ENCODE measurements around the gene LRCOL1.

Gene LRCOL1

DNA sequence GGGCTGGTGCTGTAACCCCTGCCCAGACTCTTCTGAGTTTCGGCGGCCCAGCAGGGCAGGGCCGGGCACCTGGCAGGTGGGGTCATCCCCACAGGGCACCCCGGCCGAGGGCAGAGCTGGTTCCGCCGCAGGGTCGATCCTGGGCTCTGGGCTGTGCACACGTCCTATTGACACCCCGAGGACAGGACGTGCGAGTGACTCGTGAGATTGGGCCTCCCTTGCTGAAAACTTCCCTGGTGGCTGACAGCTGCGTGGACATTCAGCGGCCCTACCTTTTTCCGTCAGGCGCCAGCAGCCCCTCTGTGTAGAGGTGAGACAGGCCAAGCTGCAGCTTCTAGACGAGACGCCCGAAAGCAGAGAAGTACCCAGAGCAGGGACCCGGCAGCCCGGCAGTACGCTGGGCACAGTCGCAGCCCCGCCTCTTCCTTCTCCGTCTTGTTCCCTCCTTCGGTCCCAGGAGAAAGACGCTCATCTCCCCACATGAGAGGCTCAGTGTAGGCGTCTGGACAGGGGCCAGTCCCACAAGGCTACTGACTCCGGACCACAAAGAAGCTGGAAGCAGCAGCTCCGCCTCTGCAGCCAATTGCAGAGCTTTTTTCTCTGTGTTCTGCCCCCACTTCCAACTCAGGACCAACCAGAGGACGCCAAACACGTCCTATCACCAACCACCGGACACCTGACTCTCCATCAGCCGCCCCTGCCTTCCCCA lies at the start of gene LRCOL1:
LRCOL1 (minus strand) TSS at position 532 of the 709 bp plus-strand sequence. CDS start 4,331 bp downstream, outside the sequence.
- no peak for DNase-seq (ENCODE audit: low read depth)

DNA sequence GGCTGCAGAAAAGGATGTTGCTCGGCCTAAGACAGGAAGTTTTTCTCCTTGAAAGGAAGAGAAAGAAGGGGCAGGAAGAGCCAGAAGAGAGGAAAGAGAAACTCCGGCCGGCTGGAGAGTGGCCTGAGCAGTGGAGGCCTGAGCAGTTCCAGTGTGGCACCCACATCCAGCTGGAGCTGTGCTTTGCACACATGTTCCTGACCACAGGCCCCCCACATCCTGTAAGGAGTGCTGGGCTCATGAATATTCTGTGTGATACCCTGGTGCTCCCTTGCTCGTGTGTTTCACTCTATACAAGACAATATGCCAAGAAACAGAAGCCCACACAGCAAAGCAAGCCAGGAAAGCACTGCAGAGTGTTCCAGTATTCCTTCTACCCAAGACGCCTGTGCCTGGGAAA lies 49.7 kb upstream of the LRCOL1 start:
- no peak for DNase-seq (ENCODE audit: low read depth)

DNA sequence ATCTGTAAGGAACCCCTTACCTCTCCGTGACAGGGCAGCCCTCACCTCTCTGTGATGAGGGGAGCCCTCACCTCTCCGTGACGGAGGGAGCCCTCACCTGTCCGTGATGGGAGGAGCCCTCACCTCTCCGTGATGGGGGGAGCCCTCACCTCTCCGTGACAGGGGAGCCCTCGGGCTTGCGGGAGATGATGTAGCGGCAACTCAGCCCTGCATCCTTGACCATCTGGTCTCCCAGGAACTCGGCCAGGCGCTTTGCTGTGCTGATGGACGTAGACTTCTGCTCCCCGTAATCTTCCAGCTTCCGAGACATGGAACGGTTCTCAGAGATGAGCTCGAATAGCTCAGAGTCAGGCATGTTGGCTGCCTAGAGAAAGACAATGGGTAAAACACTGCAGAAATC lies 48.8 kb upstream of the LRCOL1 start:
- no peak for DNase-seq (ENCODE audit: low read depth)

DNA sequence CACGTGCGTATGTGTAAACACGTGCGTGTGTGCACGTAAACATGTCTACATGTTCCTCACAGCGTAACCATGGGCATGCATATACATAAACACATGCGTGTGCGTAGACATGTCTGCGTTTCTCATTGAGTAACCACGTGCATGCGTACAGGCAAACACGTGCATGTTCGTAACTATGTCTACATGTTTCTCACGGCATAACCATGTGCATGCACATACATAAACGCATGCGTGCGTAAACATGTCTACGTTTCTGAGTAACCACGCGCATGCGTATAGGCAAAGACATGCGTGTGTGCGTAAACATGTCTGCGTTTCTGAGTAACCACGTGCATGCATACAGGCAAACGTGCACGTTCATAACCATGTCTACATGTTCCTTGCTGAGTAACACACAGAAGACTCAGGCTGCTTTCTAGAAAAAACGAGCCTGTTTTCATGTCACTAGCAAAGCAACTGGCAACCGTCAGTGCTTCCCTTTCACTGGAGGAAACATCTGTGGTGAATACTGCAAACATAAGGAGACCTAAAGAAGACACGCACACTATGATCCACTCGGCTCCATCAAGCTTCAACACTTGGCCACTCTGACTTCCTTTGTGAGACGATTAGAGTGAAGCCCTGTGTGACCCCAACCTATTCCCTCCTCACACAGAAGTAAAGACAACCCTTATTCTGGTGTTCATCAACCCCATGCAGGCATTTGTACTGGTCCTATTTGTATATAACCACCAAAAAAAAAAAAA lies 47.9 kb upstream of the LRCOL1 start:
- no peak for DNase-seq (ENCODE audit: low read depth)

DNA sequence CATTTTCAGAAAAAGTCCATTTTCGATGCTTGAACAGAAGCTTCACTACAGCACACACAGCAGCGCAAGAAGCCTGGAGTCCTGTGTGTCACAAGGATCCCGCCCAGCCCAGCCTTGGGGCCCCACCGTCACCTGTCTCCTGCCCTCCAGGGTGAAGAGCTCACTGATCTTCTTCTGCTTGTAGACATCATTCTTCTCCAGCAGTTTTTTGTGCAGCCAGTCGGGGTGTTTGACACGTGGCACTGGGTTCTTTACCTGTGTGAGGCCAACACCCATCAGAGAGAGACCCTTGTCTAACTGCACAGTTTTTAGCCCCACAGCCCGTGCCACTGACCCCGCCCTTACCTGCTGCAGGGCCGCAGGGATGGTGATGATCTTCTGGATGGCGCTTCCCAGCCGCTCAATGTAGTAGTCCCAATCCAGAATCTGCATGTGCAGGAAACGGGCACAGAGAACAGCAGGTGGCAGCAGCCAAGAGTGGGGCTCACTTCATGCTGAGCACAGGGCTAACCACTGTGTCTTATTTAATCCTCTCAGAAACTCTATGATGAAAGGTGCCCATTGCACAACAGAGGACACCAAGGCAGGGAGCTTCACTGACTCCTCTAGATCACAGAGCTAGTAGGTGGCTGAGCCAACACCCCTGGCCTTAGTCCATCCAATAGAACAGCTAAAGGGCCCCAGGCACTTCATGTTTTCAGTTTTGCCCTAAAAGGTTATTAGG lies 46.8 kb upstream of the LRCOL1 start:
- no peak for DNase-seq (ENCODE audit: low read depth)

DNA sequence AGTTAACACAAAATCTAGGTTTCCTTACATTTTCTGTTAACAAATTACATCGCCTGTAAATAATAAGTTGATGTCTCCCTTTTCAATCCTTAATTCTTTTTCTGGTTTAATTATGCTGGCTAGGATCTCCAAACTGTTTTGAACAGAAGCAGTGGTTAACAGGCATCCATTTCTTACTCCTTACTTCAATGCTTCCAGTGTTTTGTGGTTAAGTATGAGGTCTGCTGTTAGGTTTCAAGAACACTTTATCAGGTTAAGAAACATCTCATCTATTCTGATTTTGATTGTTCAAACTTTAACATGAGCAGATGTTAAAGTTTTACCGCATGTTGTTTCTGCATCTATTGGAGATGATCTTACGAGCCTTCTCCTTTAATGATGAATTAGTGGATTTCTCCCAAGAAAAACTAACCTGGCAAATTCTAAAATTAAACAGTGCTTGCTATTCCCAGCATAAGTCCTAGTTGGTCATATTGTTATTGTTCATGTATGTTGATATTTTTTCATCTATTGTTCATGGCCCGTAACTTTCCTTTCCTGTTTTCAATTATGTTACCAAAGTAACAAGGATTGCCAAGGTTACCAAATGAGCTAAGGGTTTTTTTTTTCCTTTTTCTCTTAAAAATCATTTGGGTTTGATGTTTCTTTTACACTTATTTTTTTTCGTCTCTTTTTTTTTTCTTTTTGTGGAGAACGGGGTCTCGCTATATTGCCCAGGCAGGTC lies 43.3 kb upstream of the LRCOL1 start:
- DNase-seq (ENCODE audit: low read depth), result no peak

DNA sequence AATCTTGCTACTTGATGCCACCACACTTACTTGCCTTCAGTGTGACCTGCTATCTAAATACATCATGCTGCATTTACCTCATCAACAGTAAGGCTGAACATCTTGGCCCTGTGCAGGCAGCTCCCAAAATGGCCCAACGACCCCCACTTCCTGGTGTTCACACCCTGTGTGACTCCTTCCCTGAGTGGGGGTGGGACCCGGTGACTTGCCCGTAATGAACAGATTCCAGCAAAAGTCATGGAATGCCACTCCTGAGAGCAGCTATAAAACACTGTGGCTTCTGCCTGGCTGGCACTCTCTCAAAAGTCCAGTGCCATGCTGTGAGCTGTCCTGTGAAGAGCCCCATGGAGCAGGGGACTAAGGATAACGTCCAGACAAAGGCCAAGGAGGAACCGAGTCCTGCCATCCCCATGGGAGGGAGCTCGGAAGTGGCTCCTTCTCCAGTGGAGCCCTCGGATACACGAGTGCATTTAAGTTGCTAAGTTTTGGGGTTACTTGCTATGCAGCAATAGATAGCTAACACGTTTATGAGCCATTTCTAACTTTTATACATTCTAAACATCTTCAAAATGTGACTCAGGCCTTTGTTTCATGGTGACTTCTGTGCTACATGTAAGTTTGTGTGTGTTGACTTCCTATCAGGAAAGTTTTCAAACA lies 41.2 kb upstream of the LRCOL1 start:
- DNase-seq (ENCODE audit: low read depth), result no peak

DNA sequence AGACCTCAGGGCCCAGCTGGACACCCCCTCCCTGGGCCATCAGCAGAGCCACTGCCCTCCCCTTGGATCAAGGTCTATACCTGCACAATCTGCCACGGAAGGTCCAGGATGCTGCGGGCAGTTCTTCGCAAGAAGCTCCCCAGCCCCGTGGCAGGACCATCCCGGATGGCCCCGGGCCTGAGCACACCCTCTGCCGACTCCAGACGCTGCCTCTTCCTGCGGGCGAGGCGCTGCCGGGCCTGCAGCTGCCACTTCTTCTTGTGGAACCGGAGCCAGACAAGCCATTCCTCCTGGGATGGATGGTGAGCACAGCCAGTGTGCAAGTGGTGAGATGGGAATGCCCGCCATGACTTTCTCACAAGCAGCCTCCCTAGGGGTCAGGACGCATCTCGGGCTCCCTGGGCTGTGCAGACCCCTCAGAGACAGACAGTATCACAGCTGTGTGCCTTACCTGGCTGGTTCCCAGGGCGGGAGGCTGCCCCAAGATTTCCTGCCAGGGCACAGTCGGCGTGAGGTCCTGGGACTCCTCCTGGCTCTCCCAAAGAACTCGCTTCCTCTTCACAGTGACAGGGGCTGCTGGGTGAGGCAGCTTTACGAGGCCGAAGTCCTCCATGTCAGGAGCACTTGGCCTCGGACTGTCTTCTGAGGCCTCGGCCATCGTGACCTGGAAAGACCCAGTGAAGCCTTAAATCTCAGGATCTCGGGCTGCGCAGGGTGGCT lies 39.0 kb upstream of the LRCOL1 start:
- no peak for DNase-seq (ENCODE audit: low read depth)

DNA sequence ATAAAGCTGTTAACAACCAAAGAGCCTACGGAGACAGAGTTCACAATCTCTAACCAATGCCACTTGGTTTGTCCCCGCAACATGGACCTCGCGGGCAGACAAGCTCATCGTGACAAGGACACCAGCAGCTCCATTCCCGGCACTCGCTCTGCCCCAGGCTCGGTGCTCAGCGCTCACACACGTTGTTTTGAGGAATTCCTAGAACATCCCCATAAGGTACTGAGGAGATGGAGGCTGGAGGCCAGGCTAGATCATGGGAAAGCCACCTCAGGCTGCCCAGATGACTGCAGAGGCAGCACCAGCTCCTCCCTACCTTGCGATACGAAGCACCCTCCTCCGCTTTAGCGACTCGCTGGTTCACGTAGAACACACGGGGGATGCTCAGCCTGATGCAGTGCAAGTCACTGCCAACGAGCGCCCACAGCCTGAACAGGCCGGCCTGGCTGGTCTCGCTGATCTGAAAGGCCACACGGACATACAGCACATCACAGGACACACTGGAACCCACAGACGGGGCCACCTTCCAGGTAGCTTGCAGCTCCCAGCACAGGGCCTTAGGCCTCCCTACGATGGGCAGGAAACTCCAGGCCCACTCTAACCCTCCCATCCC lies 38.3 kb upstream of the LRCOL1 start:
- no peak for DNase-seq (ENCODE audit: low read depth)

DNA sequence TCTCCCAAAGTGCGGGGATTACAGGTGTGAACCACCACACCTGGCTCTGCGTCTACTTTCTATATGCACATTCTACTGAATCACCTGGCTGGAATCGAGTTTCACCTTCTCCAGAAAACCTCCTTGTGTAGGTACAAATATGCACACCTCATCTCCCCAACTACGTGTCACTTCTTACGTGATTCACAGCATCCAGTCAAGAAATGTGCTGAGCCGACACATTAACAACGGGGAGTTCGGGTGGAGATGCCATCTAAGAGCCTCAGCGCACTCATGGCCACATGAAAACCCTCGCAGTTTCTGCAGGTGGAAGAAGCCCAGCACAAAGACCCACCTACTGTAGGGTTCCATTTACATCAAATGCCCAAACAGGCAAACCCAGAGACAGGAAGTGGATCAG lies 37.5 kb upstream of the LRCOL1 start:
- no peak for DNase-seq (ENCODE audit: low read depth)

DNA sequence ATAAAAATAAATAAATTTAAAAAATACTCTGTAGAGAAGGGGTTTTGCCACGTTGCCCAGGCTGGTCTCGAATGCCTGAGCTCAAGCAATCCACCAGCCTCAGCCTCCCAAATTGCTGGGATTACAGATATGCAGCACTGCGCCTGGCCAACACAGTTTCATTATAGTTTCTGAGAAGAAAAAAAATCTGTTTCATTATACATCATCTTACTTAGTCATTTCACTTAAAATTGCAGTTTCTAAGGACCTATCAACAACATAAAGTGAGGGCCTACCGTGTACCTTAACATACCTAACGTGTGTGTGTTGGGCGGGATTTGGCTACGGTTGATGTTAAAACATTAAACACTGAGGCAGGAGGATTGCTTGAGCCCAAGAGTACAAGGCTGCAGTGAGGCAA lies 36.5 kb upstream of the LRCOL1 start:
- no peak for DNase-seq (ENCODE audit: low read depth)

DNA sequence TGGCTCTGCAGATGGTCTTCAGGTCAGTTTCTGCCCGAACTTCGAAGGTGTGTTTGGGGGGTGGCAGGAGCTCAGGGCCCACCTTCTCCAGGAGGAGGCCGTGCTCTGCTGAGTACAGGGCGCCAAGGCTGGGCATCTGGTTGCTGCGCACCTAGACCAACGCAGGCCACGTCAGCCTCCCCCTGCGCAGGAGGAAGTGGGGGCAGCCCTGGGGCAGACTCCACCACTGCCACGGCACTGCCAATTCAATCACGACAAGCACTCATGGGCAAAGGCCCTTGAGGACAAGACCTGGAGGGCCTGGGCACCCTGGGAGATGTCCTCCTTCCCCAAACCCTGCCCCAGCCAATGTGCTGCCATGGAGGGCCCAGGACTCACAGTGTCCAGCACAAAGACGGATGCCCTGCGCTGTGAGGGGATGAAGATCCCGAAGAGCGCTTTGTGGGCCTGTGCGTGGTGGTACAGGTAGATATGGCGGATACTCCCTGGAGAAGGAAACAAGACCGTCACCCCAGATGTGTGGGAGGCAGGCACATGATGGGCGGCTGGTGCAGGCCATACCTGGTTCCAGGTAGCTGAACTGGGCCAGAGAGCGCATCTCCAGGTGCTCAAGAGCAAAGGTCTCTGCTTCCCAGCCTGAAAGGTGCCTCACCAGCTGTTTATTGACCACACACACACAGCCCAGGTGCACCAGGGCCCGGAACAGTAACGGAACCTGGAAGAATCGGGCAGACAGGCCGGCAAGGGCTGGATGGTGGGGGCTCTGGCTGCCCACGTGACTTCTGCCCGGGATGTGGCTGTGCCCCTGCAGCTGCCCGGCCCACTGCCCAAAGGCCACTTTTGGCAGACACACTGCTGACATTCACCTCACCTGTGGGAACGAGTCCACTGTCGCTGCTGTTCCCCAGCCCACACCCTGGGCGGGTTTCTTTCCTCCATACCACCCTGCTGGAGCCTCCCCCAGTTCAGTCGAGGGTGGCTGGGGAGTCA lies 32.8 kb upstream of the LRCOL1 start:
- no peak for DNase-seq (ENCODE audit: low read depth)

DNA sequence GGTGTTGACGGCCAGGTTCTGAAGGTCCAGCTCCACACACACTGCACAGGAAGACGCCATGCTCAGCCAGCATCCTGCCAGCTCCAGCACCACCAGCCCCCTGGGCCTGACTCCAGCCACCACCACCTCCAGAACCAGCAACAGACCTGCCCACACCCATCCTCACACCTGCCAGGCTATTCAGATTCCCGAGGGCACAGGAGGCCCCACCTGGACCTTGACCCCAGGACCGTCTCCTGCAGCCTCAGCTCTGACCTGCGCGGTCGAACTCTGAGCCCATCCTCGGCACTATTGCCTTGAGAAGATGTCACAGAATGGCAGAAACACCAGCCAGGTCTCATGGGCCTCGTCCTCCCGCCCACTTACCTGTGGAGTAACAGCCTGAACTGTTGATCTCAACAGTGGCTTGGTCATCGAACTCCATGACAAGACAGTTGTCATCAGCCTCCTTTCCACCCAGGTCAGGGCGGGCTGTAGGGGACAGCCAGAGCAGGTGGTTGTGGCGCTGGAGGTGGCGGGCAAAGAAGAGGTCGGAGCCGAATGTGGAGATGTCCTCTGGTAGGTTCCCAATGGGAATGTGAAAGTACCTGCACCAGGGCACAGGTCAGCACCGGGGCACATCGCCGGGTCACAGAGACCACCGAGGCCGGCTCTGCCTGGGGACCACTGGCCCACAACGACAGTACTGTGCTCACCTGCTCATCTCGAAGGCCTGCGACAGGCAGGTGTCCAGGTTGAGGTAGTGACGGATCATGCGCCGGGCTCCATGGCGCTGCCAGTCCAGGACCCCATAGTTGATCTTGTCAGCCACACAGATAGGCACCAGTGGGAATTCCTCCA lies 31.6 kb upstream of the LRCOL1 start:
- no peak for DNase-seq (ENCODE audit: low read depth)

DNA sequence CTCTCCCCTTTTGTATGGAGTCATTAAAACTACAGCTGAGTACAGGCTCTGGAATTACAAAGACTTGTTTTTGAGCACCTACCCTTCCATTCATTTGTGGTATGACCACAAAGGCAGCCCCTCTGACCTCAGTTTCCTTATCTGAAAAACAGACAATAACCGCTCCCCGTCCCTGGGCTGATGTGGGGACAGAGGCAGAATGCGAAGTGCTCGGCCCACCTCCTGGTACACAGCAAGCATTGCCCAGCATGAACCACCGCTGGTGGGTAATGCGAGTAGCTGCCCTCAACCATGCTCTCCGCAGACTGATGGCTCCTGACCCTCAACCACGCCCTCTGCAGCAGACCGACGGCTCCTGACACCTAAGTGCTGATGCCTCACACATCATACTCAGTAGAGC lies 30.6 kb upstream of the LRCOL1 start:
- no peak for DNase-seq (ENCODE audit: low read depth)

DNA sequence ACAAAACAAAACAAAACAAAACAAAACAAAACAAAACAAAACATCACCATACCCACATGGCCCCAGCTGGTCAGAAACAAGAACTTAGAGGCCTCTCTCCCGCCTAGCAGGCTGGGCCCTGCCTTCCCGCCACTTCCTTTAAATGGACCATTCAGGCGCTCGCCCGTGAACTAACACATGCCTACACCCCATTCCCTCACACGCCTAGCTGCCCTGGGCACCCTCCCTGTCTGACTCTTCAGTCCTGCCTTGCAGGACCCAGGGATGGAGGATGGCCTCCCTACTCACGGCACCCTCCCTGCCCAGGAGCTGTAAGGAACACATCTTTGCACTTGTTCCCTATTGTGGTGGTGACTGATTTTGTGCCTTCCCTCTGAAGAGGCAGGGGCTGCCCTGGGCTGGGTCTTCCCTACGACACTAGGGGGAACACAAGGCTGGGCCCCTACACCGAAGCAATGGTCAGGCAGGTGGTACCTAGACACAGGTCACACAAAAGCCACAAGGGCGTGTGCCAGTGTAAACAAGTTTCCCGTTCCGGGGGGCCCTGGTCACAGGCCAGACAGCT lies 29.7 kb upstream of the LRCOL1 start:
- no peak for DNase-seq (ENCODE audit: low read depth)

DNA sequence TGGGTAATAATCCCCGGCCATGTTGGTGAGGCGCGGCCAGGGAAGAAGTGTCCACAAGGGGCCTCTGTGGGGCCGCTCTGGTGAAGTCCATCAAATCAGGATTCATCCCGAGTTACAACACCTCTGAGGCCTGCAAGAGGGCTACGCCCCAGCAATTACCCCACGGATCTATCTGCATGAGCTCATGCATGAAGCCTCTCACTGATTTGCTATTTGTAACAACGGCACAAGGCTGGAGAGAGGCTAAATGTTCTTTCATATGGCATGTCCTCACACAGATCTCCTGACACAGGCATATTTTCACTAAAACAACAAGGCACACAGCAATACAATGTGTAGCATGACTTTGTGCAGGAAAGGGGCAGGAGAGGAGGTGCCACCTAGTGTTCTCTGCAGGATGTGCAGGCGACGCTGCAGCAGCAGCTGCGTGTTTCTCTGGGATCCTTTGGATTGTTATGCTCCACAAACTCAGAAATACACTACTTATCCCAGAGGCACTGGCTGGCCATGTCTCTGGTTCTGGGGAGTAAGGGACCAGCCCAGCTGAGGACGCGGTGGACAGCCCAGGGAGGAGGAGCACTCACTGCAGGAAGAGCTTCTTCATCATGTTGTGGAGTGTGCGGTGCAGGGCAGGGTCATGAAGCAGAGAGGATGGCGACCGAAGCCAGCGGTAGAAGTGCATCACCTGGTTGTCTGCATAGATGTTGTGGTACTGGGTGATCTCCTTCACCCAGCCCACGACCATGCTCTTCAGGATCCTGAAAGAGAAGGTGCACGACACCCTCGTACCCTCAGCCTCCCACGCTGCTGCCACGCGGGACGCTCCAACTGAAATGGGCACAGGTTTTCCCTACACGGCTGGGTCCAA lies 28.4 kb upstream of the LRCOL1 start:
- no peak for DNase-seq (ENCODE audit: low read depth)

DNA sequence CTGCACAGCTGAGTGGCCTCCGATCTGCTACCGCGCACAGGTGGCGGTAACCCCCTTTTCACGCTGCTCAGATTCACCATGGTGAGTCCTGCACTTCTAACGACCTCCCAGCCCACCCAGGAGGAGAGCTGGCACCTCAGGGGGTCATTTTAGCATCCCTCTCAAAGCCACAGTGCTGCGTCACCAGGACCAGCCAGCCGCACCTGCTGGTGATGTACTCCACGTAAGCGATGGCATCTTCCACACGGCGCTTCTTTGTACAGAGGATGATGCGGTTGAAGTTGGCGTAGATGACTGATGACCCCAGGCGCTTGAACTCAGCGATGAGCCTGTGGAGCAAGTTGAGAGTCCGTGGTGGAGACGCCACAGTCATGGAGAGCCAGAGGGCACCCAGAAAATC lies 27.4 kb upstream of the LRCOL1 start:
- no peak for DNase-seq (ENCODE audit: low read depth)
